HL-60 (cell line): ENCODE data around the gene TDRD12.
"Not testable (repeated sequence)": the region's sequence is repeated elsewhere in the genome, so short reads cannot be mapped to it uniquely, and the experiment has no call there.

Source experiments
- DNase-seq, 2 experiments: peaks; one replicate each; pipeline ENCODE4 v3.0.0-alpha.2; 2010 to 2020; ENCODE audit warnings: low read depth in 1 of 2, low spot score in 1 of 2
- H3K27ac ChIP-seq: fragments of 250-450 bp; sonication (Bioruptor Pico); replicated peaks from 2 replicates; pipeline ENCODE4 v1.5.1; 2020; ENCODE audit warnings: mild to moderate bottlenecking, moderate library complexity
- H3K27me3 ChIP-seq: fragments of 250-450 bp; sonication (Bioruptor Pico); 2 replicates; pipeline ENCODE4 v1.5.1; 2021; ENCODE audit warnings: mild to moderate bottlenecking, moderate library complexity; ENCODE audit not compliant: insufficient read depth, poor library complexity, severe bottlenecking
- H3K4me3 ChIP-seq: replicated peaks from 2 replicates; pipeline ENCODE4 v1.5.1; 2011; ENCODE audit warnings: mild to moderate bottlenecking, control low read depth, low read length; ENCODE audit not compliant: insufficient read depth
- GABPA ChIP-seq: IDR thresholded peaks from 2 replicates; pipeline ENCODE4 v1.6.1; 2012; ENCODE audit warnings: low read depth
- POLR2AphosphoS5 ChIP-seq: IDR thresholded peaks from 2 replicates; pipeline ENCODE4 v1.6.1; 2012; ENCODE audit warnings: low read depth
- REST ChIP-seq: IDR thresholded peaks from 2 replicates; pipeline ENCODE4 v1.6.1; 2012; ENCODE audit warnings: low read depth; ENCODE audit not compliant: insufficient replicate concordance
- SPI1 ChIP-seq: IDR thresholded peaks from 2 replicates; pipeline ENCODE4 v1.6.1; 2012; ENCODE audit warnings: low read depth, mild to moderate bottlenecking, borderline replicate concordance
- TF ChIP-seq, protein P1 (sequence below): IDR thresholded peaks from one replicate; pipeline ENCODE4 v1.5.1; 2011; ENCODE audit warnings: low read length, control low read depth, inconsistent platforms; ENCODE audit not compliant: insufficient read depth

TDRD12 gene

DNA sequence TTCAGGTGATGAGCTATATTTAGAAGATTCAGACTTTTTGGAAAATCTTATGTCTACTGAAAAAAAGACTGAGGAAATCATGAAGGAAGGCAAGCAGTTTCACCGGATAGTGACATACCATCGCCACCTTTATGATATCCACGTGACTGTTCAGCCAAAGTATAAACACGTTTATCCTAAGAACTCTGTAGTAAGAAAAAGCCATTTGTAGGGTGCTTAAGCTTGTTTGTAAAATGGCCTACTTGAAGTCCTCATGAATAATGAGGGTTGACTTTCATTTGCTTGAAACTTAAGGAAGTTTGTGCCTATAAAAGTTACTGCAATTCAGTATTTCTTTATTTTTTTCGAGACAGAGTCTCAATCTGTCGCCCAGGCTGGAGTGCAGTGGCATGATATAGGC lies 7.8 kb upstream of the TDRD12 start:
- Histone ChIP-seq H3K4me3 (no peak overlapping the region), H3K27ac (no peak overlapping the region), H3K27me3 (no peaks in the 10 kb centered on the region)
- TF ChIP-seq GABPA (no peak), SPI1 (no peak)
- no peak for DNase-seq

DNA sequence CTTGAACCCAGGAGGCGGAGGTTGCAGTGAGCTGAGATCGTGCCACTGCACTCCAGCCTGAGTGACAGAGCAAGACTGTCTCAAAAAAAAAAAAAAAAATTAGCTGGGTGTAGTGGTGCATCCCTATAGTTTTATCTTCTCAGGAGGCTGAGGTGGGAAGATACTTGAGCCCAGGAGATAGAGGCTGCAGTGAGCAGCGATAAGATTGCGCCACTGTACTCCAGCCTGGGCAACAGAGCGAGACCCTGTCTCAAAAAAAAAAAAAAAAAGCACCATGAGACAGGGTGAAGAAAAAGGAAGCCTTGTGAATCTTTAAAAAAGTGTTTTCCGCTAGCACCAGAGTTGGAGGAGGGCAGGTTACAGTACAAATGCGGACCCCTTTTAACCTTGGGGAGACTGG lies 3.4 kb upstream of the TDRD12 start:
- not testable (repeated sequence) for DNase-seq, H3K4me3 ChIP-seq, H3K27me3 ChIP-seq, H3K27ac ChIP-seq

DNA sequence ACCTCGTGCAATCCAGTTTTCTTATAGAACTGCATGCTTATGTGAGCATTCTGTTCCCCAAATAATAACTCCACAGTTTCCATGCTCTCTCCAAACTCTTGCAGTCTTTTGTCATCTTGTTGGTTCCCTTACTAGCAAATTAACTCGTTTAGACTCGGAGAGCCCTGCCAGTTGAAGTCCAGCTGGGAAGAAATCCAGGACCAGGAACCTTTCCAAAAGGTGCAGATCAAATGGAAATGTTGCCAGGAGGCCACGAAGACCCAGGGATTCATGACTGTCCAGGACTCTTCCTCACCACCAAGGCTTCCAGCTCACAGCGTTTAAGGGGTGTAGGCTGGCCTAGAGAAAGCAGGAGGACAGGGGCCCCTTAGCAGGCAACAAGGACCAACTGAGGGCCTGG lies 2.1 kb upstream of the TDRD12 start:
- no peak for DNase-seq
- Histone ChIP-seq H3K27ac (no peak overlapping the region), H3K4me3 (no peak overlapping the region), H3K27me3 (no peaks in the 10 kb centered on the region)
- TF ChIP-seq, protein P1, sequence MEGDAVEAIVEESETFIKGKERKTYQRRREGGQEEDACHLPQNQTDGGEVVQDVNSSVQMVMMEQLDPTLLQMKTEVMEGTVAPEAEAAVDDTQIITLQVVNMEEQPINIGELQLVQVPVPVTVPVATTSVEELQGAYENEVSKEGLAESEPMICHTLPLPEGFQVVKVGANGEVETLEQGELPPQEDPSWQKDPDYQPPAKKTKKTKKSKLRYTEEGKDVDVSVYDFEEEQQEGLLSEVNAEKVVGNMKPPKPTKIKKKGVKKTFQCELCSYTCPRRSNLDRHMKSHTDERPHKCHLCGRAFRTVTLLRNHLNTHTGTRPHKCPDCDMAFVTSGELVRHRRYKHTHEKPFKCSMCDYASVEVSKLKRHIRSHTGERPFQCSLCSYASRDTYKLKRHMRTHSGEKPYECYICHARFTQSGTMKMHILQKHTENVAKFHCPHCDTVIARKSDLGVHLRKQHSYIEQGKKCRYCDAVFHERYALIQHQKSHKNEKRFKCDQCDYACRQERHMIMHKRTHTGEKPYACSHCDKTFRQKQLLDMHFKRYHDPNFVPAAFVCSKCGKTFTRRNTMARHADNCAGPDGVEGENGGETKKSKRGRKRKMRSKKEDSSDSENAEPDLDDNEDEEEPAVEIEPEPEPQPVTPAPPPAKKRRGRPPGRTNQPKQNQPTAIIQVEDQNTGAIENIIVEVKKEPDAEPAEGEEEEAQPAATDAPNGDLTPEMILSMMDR: no peak
- TF ChIP-seq REST: no peak

DNA sequence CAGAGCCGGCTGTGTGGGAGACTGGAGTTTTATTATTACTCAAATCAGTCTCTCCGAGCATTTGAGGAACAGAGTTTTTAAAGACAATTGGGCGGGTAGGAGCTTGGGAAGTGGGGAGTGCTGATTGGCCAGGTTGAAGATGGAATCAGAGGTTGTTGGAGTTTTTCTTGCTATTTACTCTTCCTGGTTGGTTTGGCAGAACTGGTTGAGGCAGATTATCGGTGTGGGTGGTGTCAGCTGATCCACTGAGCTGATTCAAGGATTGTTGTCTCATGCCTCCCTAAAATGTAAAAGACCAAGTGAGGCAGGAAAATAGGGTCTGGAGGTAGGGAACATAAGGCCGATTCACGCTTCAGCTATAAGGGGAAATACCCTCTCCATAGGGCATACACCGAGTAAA lies 1.3 kb upstream of the TDRD12 start:
- no peak overlapping the region for H3K27ac ChIP-seq
- H3K4me3 ChIP-seq: no peak overlapping the region
- no peaks in the 10 kb centered on the region for H3K27me3 ChIP-seq
- no peak for DNase-seq
- TF ChIP-seq GABPA (no peak), POLR2AphosphoS5 (no peak), SPI1 (no peak), REST (no peak)
- TF ChIP-seq, protein P1: no peak

- H3K27ac ChIP-seq: no peak overlapping the region
- TF ChIP-seq POLR2AphosphoS5: no peak
- no peak for TF ChIP-seq GABPA
- TF ChIP-seq, protein P1: no peak
- TF ChIP-seq SPI1: no peak
- no peak for TF ChIP-seq REST
- DNase-seq: no peak
- no peaks in the 10 kb centered on the region for H3K27me3 ChIP-seq
- no peak overlapping the region for H3K4me3 ChIP-seq
Measured at GRCh38 chr19:32720216-32720935, 809 bp downstream of the TDRD12 start.
